HTR-8/SVneo (cell line): Measurements from ENCODE around the gene EFNA4.
"Not testable (repeated sequence)": the region's sequence is repeated elsewhere in the genome, so short reads cannot be mapped to it uniquely, and the experiment has no call there.

Experiments used
- DNase-seq: peaks from one replicate; pipeline ENCODE4 v3.0.0; 2011; ENCODE audit warnings: low spot score, mixed read lengths; ENCODE audit not compliant: insufficient read length
- FAIRE-seq: peaks from 2 replicates; lab custom pipeline; 2011; peaks lifted over from hg19 to GRCh38; lab: Jason Lieb, UNC

The EFNA4 gene

GRCh38 chr1:155108296-155108695 is 44.8 kb downstream of the EFNA4 start:
- FAIRE-seq: no peak
- DNase-seq: no peak

GRCh38 chr1:155110381-155110780 is 46.8 kb downstream of the EFNA4 start:
- no peak for DNase-seq
- no peak for FAIRE-seq

- FAIRE-seq (no peak), DNase-seq (no peak)
These were observed 47.3 kb downstream of the EFNA4 start for GRCh38 chr1:155110826-155111225.

- no peak for DNase-seq
- FAIRE-seq: no peak
These were observed 50.0 kb downstream of the EFNA4 start for GRCh38 chr1:155113450-155113980.

GRCh38 chr1:155116113-155116764 is 52.7 kb downstream of the EFNA4 start:
- DNase-seq: no peak
- FAIRE-seq: no peak

- FAIRE-seq (no peak), DNase-seq (no peak)
These were observed 54.1 kb downstream of the EFNA4 start for GRCh38 chr1:155117610-155118009.

- not testable (repeated sequence) for FAIRE-seq, DNase-seq
These were observed 54.5 kb downstream of the EFNA4 start for GRCh38 chr1:155118090-155118489.
